MM.1S (cell line): ENCODE data around the gene DGCR8.

Experiments used
- CTCF ChIP-seq: fragments of 300-600 bp; sonication (generic); IDR thresholded peaks from 2 replicates; pipeline ENCODE4 v1.5.1; 2016; ENCODE audit warnings: antibody characterized with exemption, low read length, mixed read lengths
- EZH2 ChIP-seq: fragments of 300-600 bp; sonication (generic); optimal IDR thresholded peaks from 2 replicates; pipeline ENCODE3; 2017; ENCODE audit warnings: low read depth, mild to moderate bottlenecking, antibody characterized with exemption, low read length, mixed read lengths
- EZH2phosphoT487 ChIP-seq: fragments of 300-600 bp; sonication (generic); IDR thresholded peaks from 2 replicates; pipeline ENCODE4 v1.6.1; 2018; ENCODE audit warnings: antibody characterized with exemption, low read length

- no peak for TF ChIP-seq CTCF
- TF ChIP-seq EZH2 = no peak
- no peak for TF ChIP-seq EZH2phosphoT487
Measured at GRCh38 chr22:20079745-20080444, at the start of gene DGCR8.
